ENCODE data around the gene PFKL. TPM values are rescaled to one million over a fixed set of nuclear protein-coding genes. Genes with fewer than 3 reads are reported as not detected.
"Not testable (repeated sequence)": the region's sequence is repeated elsewhere in the genome, so short reads cannot be mapped to it uniquely, and the experiment has no call there.

Gene PFKL
- total RNA-seq, 1 donor from 2014 or later: 186 TPM

GRCh38 chr21:44356636-44357035, 56.8 kb downstream of the PFKL start:
- no peak for DNase-seq (ENCODE audit: low read depth)

- no peak for DNase-seq (ENCODE audit: low read depth)
Measured at GRCh38 chr21:44357064-44357837, 57.4 kb downstream of the PFKL start.

- no peak for DNase-seq (ENCODE audit: low read depth)
Measured at GRCh38 chr21:44359396-44359795, 59.5 kb downstream of the PFKL start.

GRCh38 chr21:44360159-44360558, 60.3 kb downstream of the PFKL start:
- no peak for DNase-seq (ENCODE audit: low read depth)

- not testable (repeated sequence) for DNase-seq (ENCODE audit: low read depth)
Measured at GRCh38 chr21:44361903-44362302, 62.0 kb downstream of the PFKL start.

- DNase-seq (ENCODE audit: low read depth): no peak
Measured at GRCh38 chr21:44363278-44363677, 63.4 kb downstream of the PFKL start.

- DNase-seq (ENCODE audit: low read depth): no peak
Measured at GRCh38 chr21:44364151-44365053, 64.5 kb downstream of the PFKL start.

- DNase-seq (ENCODE audit: low read depth): no peak
Measured at GRCh38 chr21:44365251-44365966, 65.6 kb downstream of the PFKL start.

- DNase-seq (ENCODE audit: low read depth): no peak
Measured at GRCh38 chr21:44365967-44366585, 66.2 kb downstream of the PFKL start.

- no peak for DNase-seq (ENCODE audit: low read depth)
Measured at GRCh38 chr21:44366586-44367211, 66.8 kb downstream of the PFKL start.

GRCh38 chr21:44368711-44369446, 69.0 kb downstream of the PFKL start:
- no peak for DNase-seq (ENCODE audit: low read depth)

GRCh38 chr21:44370027-44370735, 70.3 kb downstream of the PFKL start:
- peak; percentile 34 for DNase-seq (ENCODE audit: low read depth)

GRCh38 chr21:44370786-44371410, 71.0 kb downstream of the PFKL start:
- no peak for DNase-seq (ENCODE audit: low read depth)

- no peak for DNase-seq (ENCODE audit: low read depth)
Measured at GRCh38 chr21:44371596-44371995, 71.7 kb downstream of the PFKL start.

- no peak for DNase-seq (ENCODE audit: low read depth)
Measured at GRCh38 chr21:44372616-44373015, 72.8 kb downstream of the PFKL start.

- DNase-seq (ENCODE audit: low read depth): no peak
Measured at GRCh38 chr21:44374601-44375280, 74.9 kb downstream of the PFKL start.

GRCh38 chr21:44375281-44375651, 75.4 kb downstream of the PFKL start:
- no peak for DNase-seq (ENCODE audit: low read depth)

- no peak for DNase-seq (ENCODE audit: low read depth)
Measured at GRCh38 chr21:44375761-44376241, 75.9 kb downstream of the PFKL start.
